HG02981 (cell line): Measurements from ENCODE around the gene APOBEC3F.
"Not testable (repeated sequence)": the region's sequence is repeated elsewhere in the genome, so short reads cannot be mapped to it uniquely, and the experiment has no call there.

Source experiments
- ATAC-seq: cut with Tn5 transposase; IDR thresholded peaks from one replicate; pipeline ENCODE4 v1.9.1; 2021; ENCODE audit warnings: mild to moderate bottlenecking, moderate library complexity; ENCODE audit not compliant: unreplicated experiment

Gene APOBEC3F

GRCh38 chr22:39026509-39027150, 14.0 kb upstream of the APOBEC3F start:
- ATAC-seq: no peak

- no peak for ATAC-seq
Measured at GRCh38 chr22:39027717-39028116, 12.9 kb upstream of the APOBEC3F start.

GRCh38 chr22:39028281-39028680, 12.4 kb upstream of the APOBEC3F start:
- no peak for ATAC-seq

GRCh38 chr22:39029227-39029626, 11.4 kb upstream of the APOBEC3F start:
- no peak for ATAC-seq

GRCh38 chr22:39030705-39031104, 10.0 kb upstream of the APOBEC3F start:
- ATAC-seq: no peak

GRCh38 chr22:39031434-39032295, 9.0 kb upstream of the APOBEC3F start:
- ATAC-seq: not testable (repeated sequence)

GRCh38 chr22:39037071-39037470, 3.6 kb upstream of the APOBEC3F start:
- ATAC-seq: not testable (repeated sequence)

GRCh38 chr22:39039306-39040126, 1.1 kb upstream of the APOBEC3F start:
- no peak for ATAC-seq

GRCh38 chr22:39040155-39040537, 518 bp upstream of the APOBEC3F start:
- ATAC-seq: peak; percentile 4

GRCh38 chr22:39041908-39042307, 1.2 kb downstream of the APOBEC3F start:
- ATAC-seq: no peak

GRCh38 chr22:39043063-39043462, 2.4 kb downstream of the APOBEC3F start:
- not testable (repeated sequence) for ATAC-seq

GRCh38 chr22:39045136-39045535, 4.5 kb downstream of the APOBEC3F start:
- ATAC-seq: not testable (repeated sequence)

- not testable (repeated sequence) for ATAC-seq
Measured at GRCh38 chr22:39049486-39049885, 8.8 kb downstream of the APOBEC3F start.

- not testable (repeated sequence) for ATAC-seq
Measured at GRCh38 chr22:39051844-39052495, 11.3 kb downstream of the APOBEC3F start.

- no peak for ATAC-seq
Measured at GRCh38 chr22:39055658-39056057, 15.0 kb downstream of the APOBEC3F start.

- ATAC-seq: not testable (repeated sequence)
Measured at GRCh38 chr22:39061290-39061689, 20.6 kb downstream of the APOBEC3F start.

- not testable (repeated sequence) for ATAC-seq
Measured at GRCh38 chr22:39061951-39062350, 21.3 kb downstream of the APOBEC3F start.

- peak; percentile 48 for ATAC-seq
Measured at GRCh38 chr22:39063904-39064303, 23.2 kb downstream of the APOBEC3F start.

- ATAC-seq: not testable (repeated sequence)
Measured at GRCh38 chr22:39066442-39067276, 26.0 kb downstream of the APOBEC3F start.
